GM12878 (cell line): ENCODE measurements around the gene STX10. TPM values are rescaled to one million over a fixed set of nuclear protein-coding genes. Genes with fewer than 3 reads are reported as not detected.

Experiments used
- ATAC-seq: fragments of 200-7000 bp; cut with Tn5 transposase; 3 replicates; pipeline ENCODE4 v1.9.1; 2020; ENCODE audit warnings: mild to moderate bottlenecking, moderate library complexity
- BruUV-seq: library from RNA; stranded (reverse); fragments of 400-500 nt; replicated peaks from 2 replicates; lab custom pipeline; 2021; lab: Mats Ljungman, UMichigan
- CTCF ChIA-PET: fragments of 300-600 bp; sonication (Branson Sonifier 250); formaldehyde crosslinking; extraction: SDS; loops from one replicate; lab custom pipeline; 2021; ENCODE audit warnings: inconsistent platforms; lab: Yijun Ruan, JAX
- POLR2A ChIA-PET: fragments of 350-600 bp; formaldehyde crosslinking; extraction: SDS; loops from one replicate; lab custom pipeline; 2021; ENCODE audit warnings: inconsistent platforms; lab: Charles Lee
- RAD21 ChIA-PET: fragments of 300-600 bp; sonication (Branson Sonifier 250); formaldehyde crosslinking; loops from one replicate; lab custom pipeline; 2023; ENCODE audit warnings: antibody characterized with exemption; ENCODE audit not compliant: unreplicated experiment; lab: Charles Lee
- SMC1A ChIA-PET: fragments of 300-600 bp; sonication (Branson Sonifier 250); formaldehyde crosslinking; loops from one replicate; lab custom pipeline; 2023; ENCODE audit not compliant: unreplicated experiment, uncharacterized antibody; lab: Charles Lee
- DNase-seq: peaks from one replicate; pipeline ENCODE4 v3.0.0-alpha.2; 2011; ENCODE audit warnings: low read depth, low spot score
- FAIRE-seq: peaks from 3 replicates; lab custom pipeline; 2011; peaks lifted over from hg19 to GRCh38; lab: Jason Lieb, UNC
- H2AFZ ChIP-seq: 2 replicates; pipeline ENCODE4 v1.6.0; 2011; ENCODE audit warnings: low read depth, low read length, control low read depth; ENCODE audit not compliant: control insufficient read depth
- H3K27ac ChIP-seq: 2 replicates; pipeline ENCODE4 v1.5.1; 2011; ENCODE audit warnings: control low read depth; ENCODE audit not compliant: control insufficient read depth, insufficient read depth
- H3K27me3 ChIP-seq, 2 experiments: replicated peaks in 1 of 2; 2 replicates each; pipeline versions ENCODE4 v1.6.0 to v1.6.1; 2011; ENCODE audit warnings: low read length in 1 of 2; ENCODE audit not compliant: control insufficient read depth in 2 of 2, insufficient read depth in 2 of 2
- H3K36me3 ChIP-seq, 2 experiments: 2 replicates each; pipeline ENCODE4 v1.5.1; 2011; ENCODE audit warnings: low read length in 1 of 2; ENCODE audit not compliant: control insufficient read depth in 2 of 2, insufficient read depth in 2 of 2
- H3K4me1 ChIP-seq: 2 replicates; pipeline ENCODE4 v1.6.1; 2011; ENCODE audit warnings: mild to moderate bottlenecking, low read length, moderate library complexity, mixed read lengths; ENCODE audit not compliant: control insufficient read depth, insufficient read depth
- H3K4me2 ChIP-seq: 2 replicates; pipeline ENCODE4 v1.6.0; 2011; ENCODE audit warnings: control low read depth; ENCODE audit not compliant: control insufficient read depth, insufficient read depth
- H3K4me3 ChIP-seq: fragments of 200-600 bp; sonication (generic); 2 replicates; pipeline ENCODE4 v1.5.1; 2016
- H3K79me2 ChIP-seq: 2 replicates; pipeline ENCODE4 v1.6.0; 2011; ENCODE audit warnings: low read length; ENCODE audit not compliant: control insufficient read depth, insufficient read depth
- H3K9ac ChIP-seq: 2 replicates; pipeline ENCODE4 v1.8.0; 2011; ENCODE audit warnings: low read length, control low read depth, mixed read lengths; ENCODE audit not compliant: control insufficient read depth, insufficient read depth
- H3K9me3 ChIP-seq: replicated peaks from 3 replicates; pipeline ENCODE4 v1.5.1; 2011; ENCODE audit warnings: mild to moderate bottlenecking, low read length; ENCODE audit not compliant: control insufficient read depth, insufficient read depth
- H4K20me1 ChIP-seq: 2 replicates; pipeline ENCODE4 v1.6.0; 2011; ENCODE audit not compliant: control insufficient read depth, insufficient read depth
- CHD4 ChIP-seq: fragments of 200-600 bp; sonication (generic); IDR thresholded peaks from 2 replicates; pipeline ENCODE4 v1.6.1; 2016; ENCODE audit warnings: mild to moderate bottlenecking
- DPF2 ChIP-seq: fragments of 450-650 bp; IDR thresholded peaks from 2 replicates; pipeline ENCODE4 v1.6.1; 2017; ENCODE audit warnings: mild to moderate bottlenecking
- EGR1 ChIP-seq, 2 experiments: IDR thresholded peaks; 1 replicate in 1 of 2; 2 replicates in 1 of 2; pipeline ENCODE4 v1.6.1; 2011 to 2012; ENCODE audit warnings: low read depth in 2 of 2, low read length in 2 of 2, borderline replicate concordance in 1 of 2, mild to moderate bottlenecking in 1 of 2, moderate library complexity in 1 of 2
- ETV6 ChIP-seq, 2 experiments: fragments of 450-650 bp in 1 of 2; IDR thresholded peaks in 1 of 2; conservative IDR thresholded peaks in 1 of 2; 2 replicates each; pipeline ENCODE4 v1.6.1; 2014; ENCODE audit warnings: antibody characterized with exemption in 1 of 2, borderline replicate concordance in 1 of 2, low read depth in 1 of 2, mild to moderate bottlenecking in 1 of 2, moderate library complexity in 1 of 2
- FOXM1 ChIP-seq: IDR thresholded peaks from 2 replicates; pipeline ENCODE4 v1.6.1; 2012; ENCODE audit warnings: low read depth, mild to moderate bottlenecking, inconsistent platforms, low read length, moderate library complexity
- JUNB ChIP-seq: IDR thresholded peaks from 2 replicates; pipeline ENCODE4 v1.6.1; 2016; ENCODE audit warnings: antibody characterized with exemption, mild to moderate bottlenecking
- NFYA ChIP-seq: IDR thresholded peaks from 2 replicates; pipeline ENCODE4 v1.6.1; 2011; ENCODE audit warnings: low read depth, mild to moderate bottlenecking, low read length, improper control_type of control experiment, borderline replicate concordance
- NFYB ChIP-seq: IDR thresholded peaks from 2 replicates; pipeline ENCODE4 v1.6.1; 2011; ENCODE audit warnings: low read depth, mild to moderate bottlenecking, low read length, improper control_type of control experiment, moderate library complexity; ENCODE audit not compliant: insufficient read depth
- NR2C1 ChIP-seq: fragments of 450-650 bp; IDR thresholded peaks from 2 replicates; pipeline ENCODE4 v1.6.1; 2017; ENCODE audit warnings: antibody characterized with exemption, mild to moderate bottlenecking, moderate library complexity
- POLR2A ChIP-seq: IDR thresholded peaks from 2 replicates; pipeline ENCODE4 v1.6.1; 2011; ENCODE audit warnings: low read depth, mild to moderate bottlenecking, low read length
- RAD21 ChIP-seq: IDR thresholded peaks from 2 replicates; pipeline ENCODE4 v1.6.1; 2011; ENCODE audit warnings: mild to moderate bottlenecking, low read depth, low read length, moderate library complexity; ENCODE audit not compliant: insufficient read depth
- RB1 ChIP-seq: fragments of 450-650 bp; formaldehyde crosslinking; IDR thresholded peaks from 2 replicates; pipeline ENCODE4 v1.6.1; 2017; ENCODE audit warnings: mild to moderate bottlenecking, borderline replicate concordance
- SPI1 ChIP-seq: IDR thresholded peaks from 2 replicates; pipeline ENCODE4 v1.6.1; 2011; ENCODE audit warnings: low read depth, mild to moderate bottlenecking, low read length, moderate library complexity, borderline replicate concordance; ENCODE audit not compliant: insufficient read depth
- TBL1XR1 ChIP-seq: IDR thresholded peaks from 2 replicates; pipeline ENCODE4 v1.6.1; 2012; ENCODE audit warnings: low read depth, low read length, improper control_type of control experiment
- WGBS: methylation state at CpG from one replicate; pipeline ENCODE4 v1.1.6; 2016; ENCODE audit warnings: low lambda C conversion rate; ENCODE audit not compliant: insufficient replicate concordance, insufficient coverage; ENCODE audit errors: missing lambda C conversion rate; 5-methylcytosine and 5-hydroxymethylcytosine counted together
- in situ Hi-C: fragments of 300-500 bp; cut with MboI; formaldehyde crosslinking; loops from 9 replicates; pipeline ENCODE4 v1.14.3; 2018; ENCODE audit warnings: mixed read lengths
- intact Hi-C: fragments of 100-400 bp; cut with micrococcal nuclease; formaldehyde crosslinking; loops from one replicate; pipeline ENCODE4 v1.14.2; 2022; ENCODE audit not compliant: unreplicated experiment
- polyA plus RNA-seq, 11 experiments: library from polyadenylated mRNA; depleted of rRNA in 4 of 11; unstranded in 6 of 11; stranded (reverse) in 5 of 11; fragments of >200 nt; fragmentation: Nextera tagmentation in 4 of 11; fragmentation: Illumina TruSeq in 1 of 11; extraction: Ambion mirVana in 4 of 11; extraction: Trizol in 1 of 11; gene quantifications; 1 replicate in 1 of 11; 2 replicates in 10 of 11; pipeline versions ENCODE4 v1.2.1 to v1.2.3, GENCODE V29; 2011 to 2016; ENCODE audit warnings: inconsistent platforms in 2 of 11, missing spikeins in 2 of 11, low read depth in 1 of 11
- total RNA-seq, 4 experiments: library from RNA; depleted of rRNA in 3 of 4; stranded (reverse); fragments of >200 nt in 3 of 4; fragmentation: Illumina TruSeq in 1 of 4; extraction: Trizol in 1 of 4; gene quantifications; 2 replicates each; pipeline versions ENCODE4 v1.2.1 to v1.2.3, GENCODE V29; 2013 to 2021
- TF ChIP-seq, protein P1 (sequence below): fragments of 450-650 bp; IDR thresholded peaks from 2 replicates; pipeline ENCODE4 v1.6.1; 2017; ENCODE audit warnings: mild to moderate bottlenecking, moderate library complexity

The STX10 gene
- total and polyA plus RNA-seq, 10 of the 15 experiments (the other 5 are each of a cell fraction or from before 2014, with no cell fraction given): 0.56 to 76.1 (median 47.6) TPM

DNA sequence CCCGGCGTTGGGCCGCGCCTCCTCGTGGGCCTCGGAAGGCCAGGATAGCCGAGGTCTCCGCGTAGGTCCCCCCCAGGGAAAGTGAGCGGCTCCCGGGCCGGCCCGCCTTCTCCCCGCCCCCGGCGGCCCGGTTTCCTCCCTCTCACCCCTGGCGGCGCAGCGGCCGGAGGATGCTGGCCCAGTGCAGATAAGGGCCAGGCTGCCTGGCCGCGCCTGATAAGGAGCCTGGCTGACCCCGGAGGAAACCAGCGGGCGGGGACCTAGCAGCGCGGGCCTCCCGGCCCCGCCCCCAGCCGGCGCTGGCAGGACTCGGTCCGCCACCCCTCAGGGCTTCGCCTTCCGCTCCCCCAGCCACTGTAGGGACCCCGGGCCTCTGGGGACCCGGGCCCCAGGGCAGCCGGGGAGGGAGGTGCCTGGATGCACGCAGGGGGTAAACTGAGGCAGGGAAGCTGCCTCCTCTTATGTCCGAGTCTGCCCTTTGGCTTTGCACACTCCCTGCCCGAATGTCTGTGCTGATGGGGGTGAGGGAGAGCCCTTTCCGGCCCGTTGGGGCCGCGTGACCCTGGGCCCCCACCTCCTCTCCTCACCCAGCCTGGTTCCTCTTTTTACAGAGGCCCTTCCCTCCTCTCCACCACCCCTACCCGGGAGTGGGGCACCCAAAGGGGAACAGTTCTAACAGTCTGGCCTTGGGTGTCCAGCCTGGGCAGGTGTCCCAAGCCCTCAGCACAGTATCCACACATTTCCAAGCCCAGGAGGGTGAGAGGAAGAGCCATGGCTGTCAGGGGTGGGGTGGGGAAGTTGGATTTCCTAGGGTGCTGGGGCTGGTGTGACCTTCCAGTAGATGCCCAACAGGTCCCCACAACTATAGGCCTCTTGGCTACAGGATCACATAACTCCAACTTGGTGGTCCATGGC lies 47.3 kb downstream of the STX10 start, which contains the start of gene LYL1:
Gene LYL1 (minus strand): TSS at position 193 of the 915 bp plus-strand sequence. CDS start 1,687 bp downstream, outside the sequence.
- peak; percentile 78 for ATAC-seq
- intact Hi-C loops: loop anchor here (5.0 kb wide), 2 partner anchors 49 to 159 kb away; partner anchors contain the start of genes IER2 and STX10
- TF ChIP-seq RB1 (peak; percentile 59; the same call in 1 of the 2 replicates), RAD21 (no peak), NR2C1 (peak; percentile 32; the same call in 1 of the 2 replicates), POLR2A (peak; percentile 68), EGR1 (IDR thresholded peaks at IDR 0.05; ENCODE audit: borderline replicate concordance in 1 of 2, low read depth in 2 of 2, low read length in 2 of 2) (no peak), NFYA (no peak), CHD4 (0 out of 2 replicates have a peak, but pooled peaks have one; percentile 24), SPI1 (peak; percentile 94), JUNB (no peak), NFYB (no peak), FOXM1 (no peak), ETV6 (conservative IDR thresholded peaks at IDR 0.05 in 1 of 2, IDR thresholded peaks at IDR 0.05 in 1 of 2; ENCODE audit: borderline replicate concordance in 1 of 2, low read depth in 1 of 2) (peak in 1 of 2 experiments; percentile 31; a peak in 1 of 4 replicates), TBL1XR1 (peak; percentile 49; the same call in 1 of the 2 replicates), DPF2 (peak; percentile 88)
- TF ChIP-seq, protein P1, sequence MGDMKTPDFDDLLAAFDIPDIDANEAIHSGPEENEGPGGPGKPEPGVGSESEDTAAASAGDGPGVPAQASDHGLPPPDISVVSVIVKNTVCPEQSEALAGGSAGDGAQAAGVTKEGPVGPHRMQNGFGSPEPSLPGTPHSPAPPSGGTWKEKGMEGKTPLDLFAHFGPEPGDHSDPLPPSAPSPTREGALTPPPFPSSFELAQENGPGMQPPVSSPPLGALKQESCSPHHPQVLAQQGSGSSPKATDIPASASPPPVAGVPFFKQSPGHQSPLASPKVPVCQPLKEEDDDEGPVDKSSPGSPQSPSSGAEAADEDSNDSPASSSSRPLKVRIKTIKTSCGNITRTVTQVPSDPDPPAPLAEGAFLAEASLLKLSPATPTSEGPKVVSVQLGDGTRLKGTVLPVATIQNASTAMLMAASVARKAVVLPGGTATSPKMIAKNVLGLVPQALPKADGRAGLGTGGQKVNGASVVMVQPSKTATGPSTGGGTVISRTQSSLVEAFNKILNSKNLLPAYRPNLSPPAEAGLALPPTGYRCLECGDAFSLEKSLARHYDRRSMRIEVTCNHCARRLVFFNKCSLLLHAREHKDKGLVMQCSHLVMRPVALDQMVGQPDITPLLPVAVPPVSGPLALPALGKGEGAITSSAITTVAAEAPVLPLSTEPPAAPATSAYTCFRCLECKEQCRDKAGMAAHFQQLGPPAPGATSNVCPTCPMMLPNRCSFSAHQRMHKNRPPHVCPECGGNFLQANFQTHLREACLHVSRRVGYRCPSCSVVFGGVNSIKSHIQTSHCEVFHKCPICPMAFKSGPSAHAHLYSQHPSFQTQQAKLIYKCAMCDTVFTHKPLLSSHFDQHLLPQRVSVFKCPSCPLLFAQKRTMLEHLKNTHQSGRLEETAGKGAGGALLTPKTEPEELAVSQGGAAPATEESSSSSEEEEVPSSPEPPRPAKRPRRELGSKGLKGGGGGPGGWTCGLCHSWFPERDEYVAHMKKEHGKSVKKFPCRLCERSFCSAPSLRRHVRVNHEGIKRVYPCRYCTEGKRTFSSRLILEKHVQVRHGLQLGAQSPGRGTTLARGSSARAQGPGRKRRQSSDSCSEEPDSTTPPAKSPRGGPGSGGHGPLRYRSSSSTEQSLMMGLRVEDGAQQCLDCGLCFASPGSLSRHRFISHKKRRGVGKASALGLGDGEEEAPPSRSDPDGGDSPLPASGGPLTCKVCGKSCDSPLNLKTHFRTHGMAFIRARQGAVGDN: peak; percentile 77

More for the DNA sequence above, 47.3 kb downstream of the STX10 start, which contains the start of gene LYL1:
- Histone ChIP-seq H3K9me3 (no peaks in the 10 kb centered on the region; the same call in 2 of the 3 replicates), H3K36me3 (peaks cover 0 to 2% of the 10 kb centered on the region in 2 experiments; a peak in 1 of 4 replicates), H3K4me2 (peak within 1 kb of the TSS; percentile 99), H4K20me1 (no peaks in the 10 kb centered on the region), H2AFZ (peak within 1 kb of the TSS; percentile 56), H3K4me3 (peak within 1 kb of the TSS; percentile 57), H3K27me3 (peaks cover 2% of the 10 kb centered on the region in 2 experiments), H3K79me2 (peaks cover 5% of the 10 kb centered on the region; the same call in 1 of the 2 replicates), H3K27ac (peak within 1 kb of the TSS; percentile 90), H3K9ac (peak within 1 kb of the TSS; percentile 59), H3K4me1 (peaks cover 50% of the 10 kb centered on the region)
- no TSS peak for BruUV-seq
- under 1% methylated on average over 23 of the region's 47 CpGs for WGBS
- peak; percentile 7 for FAIRE-seq
- ChIA-PET CTCF (interaction anchor here (1.4 to 3.8 kb wide), 4 partner anchors 9 to 137 kb away, joined by 3 to 13 read pairs (median 12); no protein-coding TSS in a partner anchor), POLR2A (interaction anchor here (2.3 kb wide), 1 partner anchor 14 kb away, joined by 7 read pairs; the partner anchor contains the start of genes NACC1 and TRMT1), RAD21 (interaction anchor here (0.7 to 3.3 kb wide), 3 partner anchors 8 to 160 kb away, joined by 3 to 18 read pairs (median 5); no protein-coding TSS in a partner anchor), SMC1A (interaction anchor here (0.6 kb wide), 2 partner anchors 104 to 132 kb away, joined by 3 to 6 read pairs; no protein-coding TSS in a partner anchor)
- DNase-seq: no peak
- in situ Hi-C loops: no loop called here
